ENCODE data around the gene PLB1.

PLB1 gene

GRCh38 chr2:28564346-28564745 lies 68.5 kb downstream of the PLB1 start:
- DNase-seq (ENCODE audit: low read depth, low spot score): no peak

GRCh38 chr2:28565033-28565432 lies 69.2 kb downstream of the PLB1 start:
- DNase-seq (ENCODE audit: low read depth, low spot score): no peak

GRCh38 chr2:28565720-28566295 lies 69.9 kb downstream of the PLB1 start:
- DNase-seq (ENCODE audit: low read depth, low spot score): no peak

- peak; percentile 56 for DNase-seq (ENCODE audit: low read depth, low spot score)
Observed at GRCh38 chr2:28566521-28567041, 70.7 kb downstream of the PLB1 start.

- DNase-seq (ENCODE audit: low read depth, low spot score): no peak
Observed at GRCh38 chr2:28567061-28567471, 71.2 kb downstream of the PLB1 start.

GRCh38 chr2:28568036-28568435 lies 72.2 kb downstream of the PLB1 start:
- no peak for DNase-seq (ENCODE audit: low read depth, low spot score)

- no peak for DNase-seq (ENCODE audit: low read depth, low spot score)
Observed at GRCh38 chr2:28568533-28568932, 72.7 kb downstream of the PLB1 start.

- DNase-seq (ENCODE audit: low read depth, low spot score): no peak
Observed at GRCh38 chr2:28570431-28570830, 74.6 kb downstream of the PLB1 start.

GRCh38 chr2:28576714-28577113 lies 80.9 kb downstream of the PLB1 start:
- DNase-seq (ENCODE audit: low read depth, low spot score): no peak

- no peak for DNase-seq (ENCODE audit: low read depth, low spot score)
Observed at GRCh38 chr2:28577791-28578680, 82.2 kb downstream of the PLB1 start.

GRCh38 chr2:28578774-28579173 lies 82.9 kb downstream of the PLB1 start:
- DNase-seq (ENCODE audit: low read depth, low spot score): no peak

GRCh38 chr2:28579606-28580005 lies 83.7 kb downstream of the PLB1 start:
- no peak for DNase-seq (ENCODE audit: low read depth, low spot score)

- no peak for DNase-seq (ENCODE audit: low read depth, low spot score)
Observed at GRCh38 chr2:28580078-28580477, 84.2 kb downstream of the PLB1 start.

GRCh38 chr2:28581312-28581711 lies 85.5 kb downstream of the PLB1 start:
- no peak for DNase-seq (ENCODE audit: low read depth, low spot score)

GRCh38 chr2:28582152-28582551 lies 86.3 kb downstream of the PLB1 start:
- DNase-seq (ENCODE audit: low read depth, low spot score): no peak

GRCh38 chr2:28582595-28582994 lies 86.7 kb downstream of the PLB1 start:
- no peak for DNase-seq (ENCODE audit: low read depth, low spot score)

- DNase-seq (ENCODE audit: low read depth, low spot score): peak; percentile 72
Observed at GRCh38 chr2:28583899-28584553, 88.2 kb downstream of the PLB1 start.

GRCh38 chr2:28586867-28587266 lies 91.0 kb downstream of the PLB1 start:
- no peak for DNase-seq (ENCODE audit: low read depth, low spot score)

GRCh38 chr2:28587526-28588291 lies 91.8 kb downstream of the PLB1 start:
- no peak for DNase-seq (ENCODE audit: low read depth, low spot score)

- no peak for DNase-seq (ENCODE audit: low read depth, low spot score)
Observed at GRCh38 chr2:28588292-28588670, 92.4 kb downstream of the PLB1 start.

GRCh38 chr2:28589746-28590463 lies 94.0 kb downstream of the PLB1 start:
- no peak for DNase-seq (ENCODE audit: low read depth, low spot score)
